CD4-positive, alpha-beta T cell treated with Interleukin-12 subunit alpha and Interleukin-12 subunit beta, for 1 hour (primary cell): ENCODE data around the gene KDM1B.
A peak's percentile ranks its signal among the peaks of the same experiment; 100 is the strongest.
"Not testable (repeated sequence)": the region's sequence is repeated elsewhere in the genome, so short reads cannot be mapped to it uniquely, and the experiment has no call there.

Source experiments
- DNase-seq: peaks from one replicate; pipeline ENCODE4 v3.0.0-alpha.2; 2020

Gene KDM1B

DNA sequence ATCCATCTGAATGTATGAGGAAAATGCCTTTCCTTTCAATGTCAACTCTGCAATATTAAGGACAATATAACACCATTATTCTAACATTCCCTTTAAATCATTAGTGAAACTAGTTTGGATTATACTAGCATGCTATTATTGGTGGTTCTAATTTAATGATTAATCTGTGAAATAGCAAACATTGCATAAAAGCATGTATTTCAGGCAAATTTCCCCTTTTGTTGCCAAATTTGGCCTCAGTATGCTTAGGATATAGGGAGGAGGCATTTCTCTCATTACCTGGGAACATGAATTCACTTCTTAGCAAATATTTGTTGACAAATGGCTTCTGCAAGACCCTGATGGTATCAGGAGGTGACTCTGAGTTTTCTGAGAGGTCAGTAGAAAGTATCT, 1.9 kb upstream of the KDM1B start:
- no peak for DNase-seq

DNA sequence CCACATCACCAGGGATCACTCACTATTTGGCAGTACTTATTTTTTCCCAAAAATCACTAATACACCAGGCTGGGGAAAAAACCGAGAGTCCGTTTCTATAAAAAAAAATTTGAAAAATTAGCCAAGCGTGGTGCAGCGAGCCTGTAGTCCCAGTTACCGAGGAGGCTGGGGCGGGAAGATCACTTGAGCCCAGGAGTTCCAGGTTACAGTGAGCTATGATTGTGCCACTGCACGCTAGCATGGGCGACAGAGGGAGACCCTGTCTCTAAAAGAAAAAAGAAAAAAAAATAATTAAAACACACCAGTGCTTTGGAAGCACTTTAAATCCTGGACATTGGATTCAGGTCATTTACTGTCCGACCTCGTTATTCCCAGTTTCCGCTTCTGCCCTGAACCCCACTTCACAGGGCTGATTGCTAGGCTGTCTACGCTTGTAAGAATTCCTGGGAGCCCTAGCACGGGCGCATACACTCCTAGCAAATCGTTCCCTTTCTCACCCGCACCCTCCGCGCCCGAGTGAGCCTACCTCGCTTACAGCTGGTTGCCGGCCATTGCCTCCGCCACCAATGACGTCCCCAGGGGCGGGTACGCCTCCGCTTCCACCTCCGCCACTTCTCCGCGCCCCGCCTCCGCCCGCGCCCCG, 594 bp upstream of the KDM1B start, which contains the start of gene TPMT:
Gene TPMT, minus strand, starts transcription at position 571 of the 643 bp plus-strand sequence. CDS start 5,950 bp downstream, outside the sequence.
- DNase-seq = no peak

DNA sequence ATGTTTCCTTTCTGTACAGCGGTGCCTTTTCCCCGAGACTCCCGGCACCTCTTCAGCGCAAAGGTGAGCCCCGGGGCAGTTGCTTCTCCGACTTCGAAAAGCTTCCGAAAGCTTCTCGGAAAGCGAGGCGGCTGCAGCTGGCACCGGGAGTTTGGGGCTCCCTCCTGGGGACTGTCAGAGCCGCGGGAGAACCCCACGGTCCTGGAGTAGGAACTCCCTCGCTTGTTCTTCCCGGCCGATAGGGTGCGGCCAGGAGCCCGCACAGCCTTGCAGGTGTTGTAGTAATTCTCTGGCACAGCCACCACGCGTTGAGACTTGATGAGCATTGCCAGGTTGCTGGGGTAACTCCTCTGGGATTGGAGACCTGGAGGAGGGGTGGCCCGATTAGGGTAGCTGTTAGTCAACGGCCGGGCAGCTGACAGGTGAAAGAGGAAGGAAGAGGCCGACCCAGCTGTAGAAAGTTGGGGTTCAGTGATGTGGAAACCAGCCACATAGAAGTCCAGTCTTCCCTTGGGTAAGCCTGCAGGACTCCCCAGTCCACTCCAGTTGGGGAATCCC, 721 bp downstream of the KDM1B start:
- DNase-seq = peak; percentile 54

DNA sequence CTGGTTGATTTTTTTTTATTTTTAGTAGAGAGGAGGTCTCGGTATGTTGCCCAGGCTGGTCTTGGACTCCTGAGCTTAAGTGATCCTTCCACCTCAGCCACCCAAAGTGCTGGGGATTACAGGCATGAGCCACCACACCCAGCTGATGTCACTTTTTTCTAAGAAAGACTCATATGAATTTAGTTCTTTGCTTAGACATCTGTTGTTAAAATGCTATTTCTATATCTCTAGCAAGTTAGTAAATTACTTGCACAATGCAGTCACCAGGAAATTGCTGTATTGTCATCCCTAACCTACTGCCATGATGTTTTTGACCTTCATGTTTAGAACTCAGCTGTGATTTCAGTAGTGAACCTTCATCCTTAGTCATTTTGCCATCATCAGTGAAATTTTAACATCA, 5.7 kb downstream of the KDM1B start:
- no peak for DNase-seq

DNA sequence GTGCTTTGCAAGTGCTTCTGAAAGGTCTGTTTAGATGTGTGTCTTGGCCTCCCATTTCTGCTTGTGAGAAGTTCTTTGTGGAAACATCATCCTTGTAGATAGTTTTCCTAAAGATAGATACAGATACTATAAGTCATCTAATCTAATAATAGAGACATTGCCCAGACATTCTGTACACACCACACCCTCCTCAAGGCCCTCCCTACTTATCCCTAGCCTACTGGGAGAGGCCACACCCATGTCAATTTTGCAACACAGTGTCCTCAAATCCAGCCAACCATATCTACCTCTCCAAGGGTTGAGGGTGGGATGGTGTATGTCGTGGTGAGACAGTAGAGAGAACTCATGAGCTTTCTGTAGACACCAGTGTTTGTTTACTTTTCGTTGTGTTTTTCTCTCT, 6.2 kb downstream of the KDM1B start:
- no peak for DNase-seq

DNA sequence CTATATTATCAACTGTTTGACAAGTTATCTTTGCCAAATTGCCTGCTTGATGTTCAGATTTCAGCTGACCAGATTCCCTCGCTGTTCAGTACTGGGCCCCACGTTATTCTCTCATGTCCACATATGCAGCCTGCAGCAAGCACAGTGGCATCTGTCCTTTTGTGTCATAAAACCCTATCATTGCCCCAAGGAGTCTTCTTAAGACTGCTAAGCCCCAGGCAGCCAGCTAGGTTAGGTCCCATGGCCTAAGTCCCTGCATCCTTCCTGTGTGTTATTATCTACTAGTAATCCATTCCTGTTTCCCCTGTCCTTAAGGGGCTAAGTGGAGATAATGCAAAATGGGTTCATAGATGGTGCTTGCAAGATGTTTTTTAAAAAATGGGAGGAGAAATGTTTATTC, 7.2 kb downstream of the KDM1B start:
- no peak for DNase-seq

DNA sequence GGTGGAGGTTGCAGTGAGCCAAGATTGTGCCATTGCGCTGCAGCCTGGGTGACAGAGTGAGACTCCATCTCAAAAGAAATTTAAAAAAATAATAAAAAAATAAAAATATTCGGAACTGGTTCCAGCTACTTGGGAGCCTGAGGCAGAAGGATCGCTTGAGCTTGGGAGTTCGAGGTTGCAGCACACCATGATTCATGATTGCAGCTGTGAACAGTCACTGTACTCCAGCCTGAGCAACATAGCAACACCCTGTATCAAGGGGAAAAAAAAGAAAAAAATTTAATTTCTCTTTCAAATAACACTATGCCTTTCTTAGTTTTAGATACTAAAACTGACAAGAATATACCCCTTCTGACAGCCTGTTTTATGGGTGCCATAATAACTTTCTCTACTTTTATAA, 10.5 kb downstream of the KDM1B start:
- no peak for DNase-seq

DNA sequence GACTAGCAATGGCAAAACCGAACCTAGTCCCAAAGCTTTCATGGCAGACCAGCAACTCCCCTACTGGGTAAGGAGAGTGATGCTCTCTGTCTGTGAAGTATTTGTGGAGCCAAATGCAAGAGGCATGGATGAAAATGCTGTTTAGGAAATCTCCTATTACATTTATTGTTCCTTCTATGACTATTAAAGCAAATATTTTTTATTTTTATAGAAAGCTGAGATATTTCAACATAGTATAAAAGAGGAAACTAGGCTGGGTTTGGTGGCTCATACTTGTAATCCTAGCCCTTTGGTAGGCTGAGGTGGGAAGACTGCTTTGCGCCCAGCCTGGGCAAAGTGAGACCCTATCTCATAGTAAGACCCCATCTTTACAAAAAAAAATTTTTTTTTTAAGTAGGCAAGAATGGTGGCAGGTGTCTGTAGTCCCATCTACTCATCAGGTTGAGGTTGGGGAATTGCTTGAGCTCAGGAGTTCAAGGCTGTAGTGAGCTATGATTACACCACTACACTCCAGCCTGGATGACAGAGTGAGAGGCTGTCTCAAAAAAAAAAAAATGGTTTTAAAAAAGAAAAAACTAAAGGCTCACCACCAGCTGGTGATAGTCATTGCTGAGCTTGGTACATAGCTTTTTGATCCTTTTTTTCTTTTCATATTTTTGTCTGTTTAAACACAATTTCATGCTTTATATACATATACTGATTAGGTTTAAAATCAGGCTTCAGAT, 11.3 kb downstream of the KDM1B start:
- DNase-seq = no peak

DNA sequence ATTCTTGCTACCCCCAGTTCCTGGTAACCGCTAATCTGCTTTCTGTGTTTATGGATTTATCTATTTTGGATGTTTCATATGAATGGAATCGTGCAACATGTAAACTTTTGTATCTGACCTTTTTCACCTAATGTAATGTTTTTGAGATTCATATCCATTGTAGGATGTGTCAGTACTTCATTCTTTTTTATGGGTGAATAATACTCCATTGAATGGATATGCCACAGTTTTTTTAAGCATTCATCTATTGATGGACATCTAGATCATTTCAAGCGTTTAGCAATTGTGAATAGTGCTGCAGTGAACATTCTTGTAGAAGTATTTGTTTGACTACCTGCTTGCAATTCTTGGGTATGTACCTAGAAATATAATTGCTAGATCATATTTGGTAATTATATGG, 13.0 kb downstream of the KDM1B start:
- DNase-seq = no peak

DNA sequence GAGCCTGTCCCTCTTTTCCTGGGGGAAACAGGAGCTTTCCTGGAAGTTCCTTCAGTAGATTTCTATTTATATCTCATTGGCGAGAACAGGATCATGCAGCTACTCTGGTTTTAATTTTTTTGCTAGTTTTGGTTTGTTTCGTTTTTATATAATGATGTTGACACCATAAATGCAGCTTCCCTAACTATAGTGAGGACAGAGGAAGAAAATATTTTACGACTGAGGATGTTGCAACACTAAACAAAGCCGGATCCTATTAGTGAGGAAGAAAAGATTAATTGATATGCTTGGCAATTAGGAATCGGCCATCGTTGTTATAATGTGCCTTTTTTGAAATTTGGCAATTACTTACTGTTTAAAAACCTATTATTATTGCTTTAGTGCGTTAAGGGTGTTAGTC, 16.6 kb downstream of the KDM1B start:
- DNase-seq = no peak

DNA sequence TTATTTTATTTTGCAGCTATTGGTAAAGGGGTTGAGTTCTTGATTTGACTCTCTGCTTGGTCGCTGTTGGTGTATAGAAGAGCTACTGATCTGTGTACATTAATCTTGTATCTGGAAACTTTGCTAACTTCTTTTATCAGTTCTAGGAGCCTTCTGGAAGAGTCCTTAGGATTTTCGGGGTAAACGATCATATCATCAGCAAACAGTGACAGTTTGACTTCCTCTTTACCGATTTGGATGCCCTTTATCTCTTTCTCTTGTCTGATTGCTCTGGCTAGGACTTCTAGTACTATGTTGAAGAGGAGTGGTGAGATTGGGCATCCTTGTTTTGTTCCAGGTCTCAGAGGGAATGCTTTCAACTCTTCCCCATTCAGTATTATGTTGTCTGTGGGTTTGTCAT, 21.0 kb downstream of the KDM1B start:
- DNase-seq = not testable (repeated sequence)

DNA sequence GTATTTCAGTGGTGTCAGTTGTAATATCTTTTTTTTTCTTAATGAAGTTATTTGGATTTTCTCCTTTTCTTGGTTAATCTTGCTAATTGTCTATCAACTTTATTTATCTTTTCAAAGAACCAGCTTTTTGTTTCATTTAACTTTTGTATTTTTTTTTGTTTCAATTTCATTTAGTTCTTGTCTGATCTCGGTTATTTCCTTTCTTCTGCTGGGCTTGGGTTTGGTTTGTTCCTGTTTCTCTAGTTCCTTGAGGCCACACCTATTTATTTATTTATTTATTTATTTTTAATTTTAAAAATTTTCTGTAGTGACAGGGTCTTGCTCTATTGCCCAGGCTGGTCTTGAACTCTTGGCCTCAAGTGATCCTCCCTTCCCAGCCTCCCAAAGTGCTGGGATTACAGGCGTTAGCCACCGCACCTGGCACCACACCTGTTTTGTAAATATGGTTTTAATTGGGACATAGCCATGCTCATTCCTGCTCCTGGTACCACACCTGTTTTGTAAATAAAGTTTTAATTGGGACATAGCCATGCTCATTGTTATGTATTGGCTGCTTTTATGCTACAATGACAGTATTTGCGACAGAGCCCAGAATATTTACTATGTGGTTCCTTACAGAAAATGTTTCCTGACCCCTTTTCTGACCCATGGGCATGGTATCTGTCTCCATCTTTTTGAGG, 22.2 kb downstream of the KDM1B start:
- no peak for DNase-seq

DNA sequence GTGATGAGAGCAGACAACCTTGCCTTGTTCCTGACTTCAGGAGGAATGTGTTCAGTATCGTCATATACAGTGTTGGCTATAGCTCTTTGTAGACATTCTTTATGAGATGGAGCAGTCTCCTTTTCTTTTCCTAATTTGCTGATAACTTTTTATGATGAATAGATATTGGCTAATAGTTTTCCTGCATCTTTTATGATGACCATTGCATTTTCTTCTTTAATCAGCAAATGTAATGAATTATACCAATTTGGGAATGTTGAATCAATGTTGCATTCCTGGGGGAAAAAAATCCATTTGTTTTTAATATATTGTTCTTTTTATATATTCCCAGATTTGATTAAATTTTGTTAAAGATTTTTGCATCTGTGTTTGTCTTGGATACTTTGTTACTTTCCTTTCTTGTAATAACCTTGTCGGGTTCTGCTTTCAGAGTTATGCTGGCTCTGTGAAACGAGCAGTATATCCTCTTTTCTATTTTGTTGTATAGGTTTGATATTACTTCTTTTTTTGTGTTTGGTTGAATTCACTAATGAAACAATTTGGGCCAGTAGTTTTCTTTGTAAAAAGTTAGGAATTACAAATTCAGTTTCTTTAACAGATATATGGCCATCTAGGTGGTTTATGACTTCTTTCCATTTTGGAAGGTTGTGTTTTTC, 23.9 kb downstream of the KDM1B start:
- no peak for DNase-seq

DNA sequence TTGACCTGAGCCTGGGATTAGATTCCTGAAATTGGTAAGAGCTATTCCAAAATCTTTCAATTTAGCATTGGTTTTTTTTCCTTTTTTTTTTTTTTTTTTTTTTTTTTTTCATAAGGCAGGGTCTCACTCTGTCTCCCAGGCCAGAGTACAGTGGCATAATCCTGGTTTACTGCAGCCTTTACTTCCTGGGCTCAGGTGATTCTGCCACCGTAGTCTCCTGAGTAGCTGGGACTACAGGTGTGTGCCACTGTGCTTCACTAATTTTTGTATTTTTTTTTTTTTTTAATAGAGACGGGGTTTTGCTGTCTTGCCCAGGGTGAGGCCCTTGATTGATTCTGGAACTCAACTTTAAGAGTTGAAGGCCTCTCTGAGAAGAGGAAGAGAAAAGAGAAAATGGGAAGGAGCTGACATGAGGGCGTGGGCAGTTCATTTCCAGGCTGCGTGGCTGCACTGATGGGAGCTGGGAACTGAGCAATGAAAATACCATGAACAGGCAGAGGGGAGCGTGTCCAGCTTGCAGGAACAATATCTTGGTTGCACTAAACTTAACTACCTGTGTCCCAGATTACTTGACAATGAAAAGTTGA, 24.6 kb downstream of the KDM1B start:
- DNase-seq = no peak

DNA sequence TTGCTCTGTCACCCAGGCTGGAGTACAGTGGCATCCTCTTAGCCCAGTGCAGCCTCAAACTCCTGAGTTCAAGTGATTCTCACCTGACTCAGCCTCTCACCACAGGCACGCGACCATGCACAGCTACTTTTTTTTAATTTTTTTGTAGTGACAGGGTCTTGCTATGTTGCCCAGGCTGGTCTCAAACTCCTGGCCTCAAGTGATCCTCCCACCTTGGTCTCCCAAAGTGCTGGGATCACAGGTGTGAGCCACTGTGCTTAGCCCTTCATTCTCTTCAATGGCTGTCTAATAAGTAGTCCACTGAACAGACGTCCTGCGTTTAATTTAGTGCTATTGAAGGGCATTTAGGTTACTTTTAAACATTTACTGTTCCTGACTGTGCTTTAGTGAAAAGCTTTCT, 27.3 kb downstream of the KDM1B start:
- DNase-seq = no peak

DNA sequence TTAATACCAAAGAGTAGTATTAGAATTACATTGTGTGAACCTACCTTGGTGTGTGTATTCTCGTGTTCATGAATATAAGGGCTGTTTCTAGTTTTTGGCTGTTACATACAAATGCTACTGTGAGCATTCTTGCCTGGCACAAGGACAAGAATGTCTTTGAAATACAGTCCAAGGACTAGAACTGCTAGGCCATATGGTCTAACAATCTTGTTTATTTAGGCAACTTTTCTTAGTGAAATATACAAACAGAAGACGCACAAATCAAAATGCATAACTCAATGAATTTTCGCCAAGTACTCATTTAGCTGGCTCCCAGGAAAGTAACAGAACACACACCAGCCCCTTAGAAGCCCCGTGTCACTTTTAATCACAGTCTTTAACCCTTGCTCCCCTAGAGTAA, 28.5 kb downstream of the KDM1B start:
- DNase-seq = no peak

DNA sequence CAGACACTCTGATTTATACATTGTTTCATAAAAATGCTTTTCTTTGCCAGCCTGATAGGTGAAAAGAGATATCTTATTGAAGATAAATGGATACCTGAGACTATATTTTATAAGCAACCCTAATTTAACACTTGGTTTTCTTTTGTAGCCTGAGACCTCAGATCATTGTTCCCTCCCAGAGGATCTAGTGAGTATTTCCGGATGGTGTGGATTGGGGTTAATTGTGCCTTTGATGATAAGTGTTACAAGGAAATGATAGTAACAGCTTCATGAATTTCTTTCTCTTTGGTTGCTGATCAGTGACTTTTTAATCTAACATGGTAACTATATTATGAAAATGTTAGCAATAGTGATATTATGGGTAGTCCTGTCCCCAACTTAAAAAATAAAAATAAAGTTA, 30.4 kb downstream of the KDM1B start:
- no peak for DNase-seq

DNA sequence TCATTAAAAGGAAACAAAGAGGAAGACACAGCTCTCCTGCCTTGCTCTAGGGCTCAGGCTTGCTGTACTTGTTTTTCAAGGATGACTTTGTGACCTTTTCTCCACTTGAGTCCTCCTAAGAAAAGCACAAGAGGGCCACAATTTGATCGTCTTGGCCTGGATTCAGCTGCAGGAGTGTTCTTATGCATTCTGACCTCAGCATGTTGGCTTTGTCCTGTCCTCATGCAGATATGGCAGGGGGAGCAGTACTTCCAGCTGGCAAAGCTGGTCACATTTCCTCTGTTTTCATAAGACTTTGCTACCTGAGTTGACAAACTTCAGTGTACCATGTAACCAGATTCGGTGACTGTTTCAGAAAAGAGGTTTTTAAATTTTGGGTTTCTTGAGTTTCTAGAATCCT, 30.8 kb downstream of the KDM1B start:
- no peak for DNase-seq

DNA sequence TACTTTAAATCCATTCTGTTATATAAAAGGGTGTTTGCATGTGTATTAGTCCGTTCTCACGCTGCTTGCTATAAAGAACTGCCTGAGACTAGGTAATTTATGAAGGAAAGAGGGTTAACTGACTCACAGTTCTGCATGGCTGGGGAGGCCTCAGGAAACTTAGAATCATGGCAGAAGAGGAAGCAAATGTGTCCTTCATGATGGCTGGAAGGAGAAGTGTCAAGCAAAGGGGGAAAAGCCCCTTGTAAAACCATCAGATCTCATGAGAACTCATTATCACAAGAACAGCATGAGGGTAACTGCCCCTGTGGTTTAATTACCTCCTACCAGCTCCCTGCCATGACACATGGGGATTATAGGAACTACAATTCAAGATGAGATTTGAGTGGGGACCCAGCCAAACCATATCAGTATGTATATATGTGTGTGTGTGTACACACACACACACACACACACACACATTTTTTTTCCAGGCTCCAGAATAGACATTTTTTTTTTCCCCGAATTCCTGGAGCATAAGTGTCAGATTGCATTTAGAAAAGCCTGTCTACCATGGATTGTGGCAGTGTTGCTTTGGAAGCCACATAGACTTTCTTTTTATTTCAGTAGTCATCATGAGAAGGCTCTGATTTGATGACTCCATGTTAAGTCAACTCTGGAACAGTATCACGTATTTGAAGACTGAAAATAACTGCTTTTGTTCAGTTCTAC, 31.5 kb downstream of the KDM1B start:
- no peak for DNase-seq

DNA sequence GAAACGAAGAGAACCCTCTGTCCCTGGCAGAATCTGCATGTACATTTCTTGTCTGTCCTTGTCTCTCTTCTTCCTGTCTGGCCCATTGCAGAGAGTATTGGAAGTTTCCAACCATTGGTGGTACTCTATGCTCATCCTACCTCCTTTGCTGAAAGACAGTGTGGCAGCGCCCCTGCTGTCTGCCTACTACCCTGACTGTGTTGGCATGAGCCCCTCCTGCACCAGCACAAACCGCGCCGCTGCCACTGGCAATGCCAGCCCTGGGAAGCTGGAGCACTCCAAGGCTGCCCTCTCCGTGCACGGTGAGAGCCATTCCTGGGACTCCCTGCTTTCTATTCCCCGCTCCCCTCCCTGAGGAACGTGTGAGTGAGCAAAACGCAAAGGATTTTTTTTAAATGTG, 32.5 kb downstream of the KDM1B start:
- no peak for DNase-seq

DNA sequence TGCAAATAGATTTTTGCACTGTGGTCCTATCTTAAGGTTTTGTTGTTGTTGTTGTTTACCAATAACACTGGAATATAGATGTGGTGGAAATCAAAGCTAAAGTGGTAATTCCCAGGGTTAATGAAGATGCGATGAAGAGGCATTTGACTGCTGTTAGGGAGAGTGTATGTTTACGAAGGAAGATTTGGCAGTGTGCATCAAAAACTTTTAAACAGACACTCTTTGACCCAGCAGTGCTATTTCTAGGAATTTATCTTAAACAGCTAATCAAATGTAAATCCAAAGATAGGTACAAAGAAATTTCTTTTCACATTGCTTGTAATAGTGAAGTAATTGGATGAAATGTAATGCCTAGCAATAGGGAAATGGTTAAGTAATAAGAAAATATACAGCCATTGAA, 34.0 kb downstream of the KDM1B start:
- DNase-seq = no peak

DNA sequence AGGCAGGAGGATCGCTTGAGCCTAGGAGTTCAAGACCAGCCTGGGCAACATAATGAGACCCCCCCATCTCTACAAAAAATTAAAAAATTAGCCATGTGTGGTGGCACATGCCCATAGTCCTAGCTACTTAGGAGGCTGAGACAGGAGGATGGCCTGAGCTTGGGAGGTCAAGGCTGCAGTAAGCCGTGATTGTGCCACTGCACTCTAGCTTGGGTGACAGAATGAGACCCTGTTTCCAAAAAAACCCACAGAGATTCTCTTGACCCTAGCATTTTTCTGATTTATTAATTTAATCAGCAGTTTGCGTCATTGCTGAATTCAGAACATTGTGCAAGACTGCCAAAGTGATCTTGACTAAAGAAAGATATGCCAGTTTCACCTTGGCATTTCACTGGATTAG, 36.8 kb downstream of the KDM1B start:
- no peak for DNase-seq
